ENCODE measurements around the gene FAM3C. TPM values are rescaled to one million over a fixed set of nuclear protein-coding genes. Genes with fewer than 3 reads are reported as not detected.

The FAM3C gene
- total and polyA plus RNA-seq, 4 donors: 16.5 to 32.3 (median 22.5) TPM

DNA sequence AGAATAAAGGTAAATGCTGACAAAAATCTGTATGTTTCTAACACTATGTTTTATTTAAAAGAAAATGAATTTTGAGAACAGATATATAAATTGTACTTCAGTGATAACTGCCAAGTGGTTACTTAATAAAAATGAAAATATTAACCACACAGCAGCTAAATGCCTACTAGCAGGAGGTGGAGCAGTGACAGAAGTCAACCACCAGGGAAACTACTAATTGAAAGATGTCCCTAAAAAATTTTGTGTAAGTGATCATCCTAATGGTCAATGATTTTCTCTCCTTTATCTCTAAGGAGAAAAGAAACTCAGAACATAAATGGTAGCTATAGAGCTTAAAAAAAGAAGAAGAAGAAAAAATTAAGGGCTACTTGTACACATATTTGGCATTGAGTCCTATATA, 44.4 kb downstream of the FAM3C start:
- Histone ChIP-seq H3K4me3 (ENCODE audit: low read depth in 1 of 3, low read length in 3 of 3) (no peak overlapping the region), H3K9ac (ENCODE audit: low read depth in 1 of 2, low read length in 2 of 2) (no peak overlapping the region), H3K36me3 (ENCODE audit: control insufficient read depth in 4 of 4, insufficient read depth in 3 of 4, low read depth in 1 of 4, low read length in 3 of 4) (peaks cover 1 to 22% (median 8%) of the 10 kb centered on the region in 4 donors), H3K4me1 (ENCODE audit: control insufficient read depth in 4 of 4, insufficient read depth in 4 of 4, low read length in 3 of 4) (no peaks in the 10 kb centered on the region), H3K9me3 (ENCODE audit: control insufficient read depth in 4 of 4, low read length in 3 of 4) (no peaks in the 10 kb centered on the region), H3K27me3 (ENCODE audit: control insufficient read depth in 4 of 4, insufficient read depth in 4 of 4, low read length in 3 of 4) (no peaks in the 10 kb centered on the region), H3K27ac (ENCODE audit: low read depth in 1 of 2, low read length in 2 of 2) (no peak overlapping the region)
- no peak for DNase-seq (ENCODE audit: low spot score)
- TF ChIP-seq YY1 (IDR thresholded peaks at IDR 0.05) (no peak), HNF4G (IDR thresholded peaks at IDR 0.05) (no peak), JUND (IDR thresholded peaks at IDR 0.05) (no peak), RAD21 (IDR thresholded peaks at IDR 0.05) (no peak)
- TF ChIP-seq, protein P1, sequence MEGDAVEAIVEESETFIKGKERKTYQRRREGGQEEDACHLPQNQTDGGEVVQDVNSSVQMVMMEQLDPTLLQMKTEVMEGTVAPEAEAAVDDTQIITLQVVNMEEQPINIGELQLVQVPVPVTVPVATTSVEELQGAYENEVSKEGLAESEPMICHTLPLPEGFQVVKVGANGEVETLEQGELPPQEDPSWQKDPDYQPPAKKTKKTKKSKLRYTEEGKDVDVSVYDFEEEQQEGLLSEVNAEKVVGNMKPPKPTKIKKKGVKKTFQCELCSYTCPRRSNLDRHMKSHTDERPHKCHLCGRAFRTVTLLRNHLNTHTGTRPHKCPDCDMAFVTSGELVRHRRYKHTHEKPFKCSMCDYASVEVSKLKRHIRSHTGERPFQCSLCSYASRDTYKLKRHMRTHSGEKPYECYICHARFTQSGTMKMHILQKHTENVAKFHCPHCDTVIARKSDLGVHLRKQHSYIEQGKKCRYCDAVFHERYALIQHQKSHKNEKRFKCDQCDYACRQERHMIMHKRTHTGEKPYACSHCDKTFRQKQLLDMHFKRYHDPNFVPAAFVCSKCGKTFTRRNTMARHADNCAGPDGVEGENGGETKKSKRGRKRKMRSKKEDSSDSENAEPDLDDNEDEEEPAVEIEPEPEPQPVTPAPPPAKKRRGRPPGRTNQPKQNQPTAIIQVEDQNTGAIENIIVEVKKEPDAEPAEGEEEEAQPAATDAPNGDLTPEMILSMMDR (IDR thresholded peaks at IDR 0.05; ENCODE audit: low read depth, low read length, missing input control): no peak

DNA sequence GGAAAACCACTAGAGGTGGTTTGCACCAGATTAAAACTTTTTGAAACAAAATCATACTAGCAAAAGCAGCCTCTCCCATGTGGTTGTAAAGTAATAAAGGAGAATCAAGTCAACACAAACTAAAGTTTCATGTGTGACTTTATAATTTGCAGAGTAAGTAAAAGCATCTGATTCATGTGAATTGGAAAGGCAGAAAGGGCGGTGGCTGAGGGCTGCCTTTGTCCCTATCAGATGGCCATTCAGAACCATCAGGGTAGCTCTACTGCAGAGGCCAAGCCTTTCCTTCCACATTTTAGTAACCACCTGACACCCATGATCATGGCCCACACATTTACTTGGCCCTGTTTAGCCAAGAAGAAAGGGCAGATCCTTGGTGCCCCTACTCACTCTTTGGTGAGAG, 51.6 kb downstream of the FAM3C start:
- H3K9me3 ChIP-seq (ENCODE audit: control insufficient read depth in 4 of 4, low read length in 3 of 4): no peaks in the 10 kb centered on the region
- H3K27ac ChIP-seq (ENCODE audit: low read depth in 1 of 2, low read length in 2 of 2): no peak overlapping the region
- TF ChIP-seq HNF4G (IDR thresholded peaks at IDR 0.05): no peak
- TF ChIP-seq RXRA (IDR thresholded peaks at IDR 0.05): no peak
- TF ChIP-seq, protein P2, sequence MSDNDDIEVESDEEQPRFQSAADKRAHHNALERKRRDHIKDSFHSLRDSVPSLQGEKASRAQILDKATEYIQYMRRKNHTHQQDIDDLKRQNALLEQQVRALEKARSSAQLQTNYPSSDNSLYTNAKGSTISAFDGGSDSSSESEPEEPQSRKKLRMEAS (IDR thresholded peaks at IDR 0.05): no peak
- no peak for TF ChIP-seq JUND (IDR thresholded peaks at IDR 0.05)
- no peak overlapping the region for H3K9ac ChIP-seq (ENCODE audit: low read depth in 1 of 2, low read length in 2 of 2)
- no peak for DNase-seq (ENCODE audit: low spot score)
- H3K36me3 ChIP-seq (ENCODE audit: control insufficient read depth in 4 of 4, insufficient read depth in 3 of 4, low read depth in 1 of 4, low read length in 3 of 4): peaks cover 0 to 3% (median under 1%) of the 10 kb centered on the region in 4 donors
- 93% methylated on average over 1 of the region's 1 CpG for WGBS
- H3K4me3 ChIP-seq (ENCODE audit: low read depth in 1 of 3, low read length in 3 of 3): no peak overlapping the region
- no peaks in the 10 kb centered on the region for H3K27me3 ChIP-seq (ENCODE audit: control insufficient read depth in 4 of 4, insufficient read depth in 4 of 4, low read length in 3 of 4)
- peaks cover 0 to 7% (median 3%) of the 10 kb centered on the region in 4 donors for H3K4me1 ChIP-seq (ENCODE audit: control insufficient read depth in 4 of 4, insufficient read depth in 4 of 4, low read length in 3 of 4)

DNA sequence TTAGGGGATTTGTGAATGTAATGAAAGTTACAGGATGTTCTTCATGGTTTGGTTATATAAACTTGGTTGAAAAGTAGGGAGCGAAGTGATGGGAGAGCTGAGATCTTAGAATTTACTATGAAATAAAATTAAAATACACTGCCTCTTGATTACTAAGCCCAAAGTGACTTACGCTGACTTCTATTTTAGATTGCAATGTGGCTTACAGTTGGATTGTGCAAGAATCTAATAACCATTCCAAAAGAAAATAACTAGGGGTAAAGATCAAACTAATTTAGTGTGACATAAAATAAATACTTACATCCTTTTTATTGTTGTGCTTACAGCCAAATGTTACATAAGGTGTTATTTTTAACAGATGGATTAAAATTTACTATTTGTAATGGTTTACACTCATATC, 52.0 kb downstream of the FAM3C start:
- H3K9me3 ChIP-seq (ENCODE audit: control insufficient read depth in 4 of 4, low read length in 3 of 4): no peaks in the 10 kb centered on the region
- H3K4me3 ChIP-seq (ENCODE audit: low read depth in 1 of 3, low read length in 3 of 3): no peak overlapping the region
- TF ChIP-seq RXRA (IDR thresholded peaks at IDR 0.05): no peak
- TF ChIP-seq, protein P3, sequence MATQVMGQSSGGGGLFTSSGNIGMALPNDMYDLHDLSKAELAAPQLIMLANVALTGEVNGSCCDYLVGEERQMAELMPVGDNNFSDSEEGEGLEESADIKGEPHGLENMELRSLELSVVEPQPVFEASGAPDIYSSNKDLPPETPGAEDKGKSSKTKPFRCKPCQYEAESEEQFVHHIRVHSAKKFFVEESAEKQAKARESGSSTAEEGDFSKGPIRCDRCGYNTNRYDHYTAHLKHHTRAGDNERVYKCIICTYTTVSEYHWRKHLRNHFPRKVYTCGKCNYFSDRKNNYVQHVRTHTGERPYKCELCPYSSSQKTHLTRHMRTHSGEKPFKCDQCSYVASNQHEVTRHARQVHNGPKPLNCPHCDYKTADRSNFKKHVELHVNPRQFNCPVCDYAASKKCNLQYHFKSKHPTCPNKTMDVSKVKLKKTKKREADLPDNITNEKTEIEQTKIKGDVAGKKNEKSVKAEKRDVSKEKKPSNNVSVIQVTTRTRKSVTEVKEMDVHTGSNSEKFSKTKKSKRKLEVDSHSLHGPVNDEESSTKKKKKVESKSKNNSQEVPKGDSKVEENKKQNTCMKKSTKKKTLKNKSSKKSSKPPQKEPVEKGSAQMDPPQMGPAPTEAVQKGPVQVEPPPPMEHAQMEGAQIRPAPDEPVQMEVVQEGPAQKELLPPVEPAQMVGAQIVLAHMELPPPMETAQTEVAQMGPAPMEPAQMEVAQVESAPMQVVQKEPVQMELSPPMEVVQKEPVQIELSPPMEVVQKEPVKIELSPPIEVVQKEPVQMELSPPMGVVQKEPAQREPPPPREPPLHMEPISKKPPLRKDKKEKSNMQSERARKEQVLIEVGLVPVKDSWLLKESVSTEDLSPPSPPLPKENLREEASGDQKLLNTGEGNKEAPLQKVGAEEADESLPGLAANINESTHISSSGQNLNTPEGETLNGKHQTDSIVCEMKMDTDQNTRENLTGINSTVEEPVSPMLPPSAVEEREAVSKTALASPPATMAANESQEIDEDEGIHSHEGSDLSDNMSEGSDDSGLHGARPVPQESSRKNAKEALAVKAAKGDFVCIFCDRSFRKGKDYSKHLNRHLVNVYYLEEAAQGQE (IDR thresholded peaks at IDR 0.05): no peak
- TF ChIP-seq JUND (IDR thresholded peaks at IDR 0.05): no peak
- no peak for TF ChIP-seq RAD21 (IDR thresholded peaks at IDR 0.05)
- TF ChIP-seq GABPA (IDR thresholded peaks at IDR 0.05 in 1 of 2, conservative IDR thresholded peaks at IDR 0.05 in 1 of 2): no peak
- TF ChIP-seq HNF4A (conservative IDR thresholded peaks at IDR 0.05): no peak
- TF ChIP-seq SP1 (IDR thresholded peaks at IDR 0.05): no peak
- no peak for TF ChIP-seq NR2F2 (IDR thresholded peaks at IDR 0.05)
- TF ChIP-seq HNF4G (IDR thresholded peaks at IDR 0.05): no peak
- TF ChIP-seq FOXA2 (IDR thresholded peaks at IDR 0.05): no peak
- no peak for TF ChIP-seq YY1 (IDR thresholded peaks at IDR 0.05)
- TF ChIP-seq, protein P2 (IDR thresholded peaks at IDR 0.05): no peak
- no peak for TF ChIP-seq FOXA1 (IDR thresholded peaks at IDR 0.05)
- TF ChIP-seq, protein P4, sequence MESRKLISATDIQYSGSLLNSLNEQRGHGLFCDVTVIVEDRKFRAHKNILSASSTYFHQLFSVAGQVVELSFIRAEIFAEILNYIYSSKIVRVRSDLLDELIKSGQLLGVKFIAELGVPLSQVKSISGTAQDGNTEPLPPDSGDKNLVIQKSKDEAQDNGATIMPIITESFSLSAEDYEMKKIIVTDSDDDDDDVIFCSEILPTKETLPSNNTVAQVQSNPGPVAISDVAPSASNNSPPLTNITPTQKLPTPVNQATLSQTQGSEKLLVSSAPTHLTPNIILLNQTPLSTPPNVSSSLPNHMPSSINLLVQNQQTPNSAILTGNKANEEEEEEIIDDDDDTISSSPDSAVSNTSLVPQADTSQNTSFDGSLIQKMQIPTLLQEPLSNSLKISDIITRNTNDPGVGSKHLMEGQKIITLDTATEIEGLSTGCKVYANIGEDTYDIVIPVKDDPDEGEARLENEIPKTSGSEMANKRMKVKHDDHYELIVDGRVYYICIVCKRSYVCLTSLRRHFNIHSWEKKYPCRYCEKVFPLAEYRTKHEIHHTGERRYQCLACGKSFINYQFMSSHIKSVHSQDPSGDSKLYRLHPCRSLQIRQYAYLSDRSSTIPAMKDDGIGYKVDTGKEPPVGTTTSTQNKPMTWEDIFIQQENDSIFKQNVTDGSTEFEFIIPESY (IDR thresholded peaks at IDR 0.05): no peak
- no peak for TF ChIP-seq EGR1 (IDR thresholded peaks at IDR 0.05; ENCODE audit: low read depth in 2 of 2)
- TF ChIP-seq, protein P1 (IDR thresholded peaks at IDR 0.05; ENCODE audit: low read depth, low read length, missing input control): no peak
- no peaks in the 10 kb centered on the region for H3K27me3 ChIP-seq (ENCODE audit: control insufficient read depth in 4 of 4, insufficient read depth in 4 of 4, low read length in 3 of 4)
- no peak for DNase-seq (ENCODE audit: low spot score)
- peaks cover 0 to 3% (median under 1%) of the 10 kb centered on the region in 4 donors for H3K36me3 ChIP-seq (ENCODE audit: control insufficient read depth in 4 of 4, insufficient read depth in 3 of 4, low read depth in 1 of 4, low read length in 3 of 4)
- H3K27ac ChIP-seq (ENCODE audit: low read depth in 1 of 2, low read length in 2 of 2): no peak overlapping the region
- 63% methylated on average over 2 of the region's 2 CpGs for WGBS
- H3K4me1 ChIP-seq (ENCODE audit: control insufficient read depth in 4 of 4, insufficient read depth in 4 of 4, low read length in 3 of 4): peaks cover 0 to 7% (median 3%) of the 10 kb centered on the region in 4 donors
- no peak overlapping the region for H3K9ac ChIP-seq (ENCODE audit: low read depth in 1 of 2, low read length in 2 of 2)
